Kidney (tissue), 14 donors: Measurements from ENCODE around the gene ERAP2. TPM values are rescaled to one million over a fixed set of nuclear protein-coding genes. Genes with fewer than 3 reads are reported as not detected.

Experiments used
- DNase-seq, 5 donors: peaks; one replicate each; pipeline ENCODE4 v3.0.0-alpha.2; 2013 to 2020
- FAIRE-seq: peaks from 2 replicates; lab custom pipeline; 2012; peaks lifted over from hg19 to GRCh38; lab: Jason Lieb, UNC
- H3K27ac ChIP-seq, 2 donors: one replicate each; pipeline ENCODE4 v1.7.0; 2013; ENCODE audit warnings: low read depth in 2 of 2, low read length in 2 of 2, inconsistent platforms in 1 of 2
- H3K27me3 ChIP-seq: one replicate; pipeline ENCODE4 v1.7.1; 2013; ENCODE audit warnings: low read length, inconsistent platforms; ENCODE audit not compliant: control insufficient read depth, insufficient read depth
- H3K36me3 ChIP-seq, 3 donors: one replicate each; pipeline versions ENCODE4 v1.7.0 to v1.7.1; 2013; ENCODE audit warnings: low read length in 3 of 3, control low read depth in 1 of 3, inconsistent platforms in 1 of 3; ENCODE audit not compliant: insufficient read depth in 3 of 3, control insufficient read depth in 2 of 3
- H3K4me1 ChIP-seq, 3 donors: one replicate each; pipeline versions ENCODE4 v1.7.0 to v1.7.1; 2013; ENCODE audit warnings: low read length in 3 of 3, inconsistent platforms in 1 of 3, low read depth in 1 of 3; ENCODE audit not compliant: control insufficient read depth in 2 of 3, insufficient read depth in 2 of 3
- H3K4me3 ChIP-seq, 3 donors: one replicate each; pipeline versions ENCODE4 v1.7.0 to v1.8.1; 2013; ENCODE audit warnings: low read length in 3 of 3, control low read depth in 1 of 3, inconsistent platforms in 1 of 3
- H3K9ac ChIP-seq, 3 donors: one replicate each; pipeline versions ENCODE4 v1.7.0 to v1.7.1; 2013; ENCODE audit warnings: low read length in 3 of 3, control low read depth in 1 of 3, inconsistent platforms in 1 of 3
- H3K9me3 ChIP-seq, 3 donors: one replicate each; pipeline versions ENCODE4 v1.7.0 to v1.7.1; 2013; ENCODE audit warnings: low read length in 3 of 3, control low read depth in 1 of 3, inconsistent platforms in 1 of 3; ENCODE audit not compliant: control insufficient read depth in 2 of 3, insufficient read depth in 1 of 3
- CTCF ChIP-seq: IDR thresholded peaks from 3 replicates; pipeline ENCODE4 v1.5.1; 2012; ENCODE audit warnings: mild to moderate bottlenecking, moderate library complexity, borderline replicate concordance; ENCODE audit not compliant: insufficient read depth; ENCODE audit errors: extremely low read depth
- intact Hi-C: fragments of 100-400 bp; cut with DNase I; formaldehyde crosslinking; loops from one replicate; pipeline ENCODE4 v1.11.1; 2022
- polyA plus RNA-seq: library from polyadenylated mRNA; stranded (reverse); fragments of 350-450 nt; fragmentation: Illumina TruSeq; extraction: RNeasy Lipid Tissue Mini Kit (QIAGEN cat#74804); gene quantifications from one replicate; pipeline ENCODE4 v1.2.3, GENCODE V29; 2014; ENCODE audit warnings: low read depth, low replicate concordance; ENCODE audit not compliant: insufficient read depth
- total RNA-seq: library from RNA; stranded (reverse); fragmentation: NEBNext Ultra II Directional; extraction: Animal tissue kit (Norgen Biotek cat#: 25700); gene quantifications from one replicate; pipeline ENCODE4 v1.2.1, GENCODE V29; 2021
- donor health status: control.
- donor health status: control.
- donor health status: control.
- donor health status: control.
- donor health status: control.
- donor health status: DM: yes; HTN: yes; CAD: no.
- donor health status: Normal renal cell carcinoma (clear cell type).

The ERAP2 gene
- total and polyA plus RNA-seq, 2 donors from 2014 or later: 8.2 to 13.8 TPM

- no peak overlapping the region for H3K4me3 ChIP-seq
- DNase-seq: no peak
- intact Hi-C loops: no loop called here
- peaks cover 0 to 5% (median 0%) of the 10 kb centered on the region in 3 donors for H3K4me1 ChIP-seq
- no peaks in the 10 kb centered on the region for H3K27me3 ChIP-seq
- H3K9ac ChIP-seq: no peak overlapping the region
- no peaks in the 10 kb centered on the region for H3K9me3 ChIP-seq
- peaks cover 0 to 3% (median 0%) of the 10 kb centered on the region in 3 donors for H3K36me3 ChIP-seq
- no peak overlapping the region for H3K27ac ChIP-seq
- no peak for FAIRE-seq
- TF ChIP-seq CTCF: no peak
Measured at GRCh38 chr5:96881511-96882115, 5.3 kb downstream of the ERAP2 start.

GRCh38 chr5:96883871-96884270 lies 7.6 kb downstream of the ERAP2 start:
- Histone ChIP-seq H3K9me3 (no peaks in the 10 kb centered on the region), H3K27me3 (no peaks in the 10 kb centered on the region), H3K9ac (no peak overlapping the region), H3K4me3 (no peak overlapping the region), H3K4me1 (peaks cover 0 to 5% (median 0%) of the 10 kb centered on the region in 3 donors), H3K36me3 (peaks cover 0 to 3% (median 0%) of the 10 kb centered on the region in 3 donors), H3K27ac (no peak overlapping the region)
- no peak for FAIRE-seq
- intact Hi-C loops: no loop called here
- TF ChIP-seq CTCF: no peak
- no peak for DNase-seq

GRCh38 chr5:96884995-96885394 lies 8.7 kb downstream of the ERAP2 start:
- H3K27me3 ChIP-seq: no peaks in the 10 kb centered on the region
- H3K27ac ChIP-seq: no peak overlapping the region
- H3K9ac ChIP-seq: no peak overlapping the region
- intact Hi-C loops: no loop called here
- no peak for TF ChIP-seq CTCF
- peaks cover 0 to 5% (median 0%) of the 10 kb centered on the region in 3 donors for H3K4me1 ChIP-seq
- no peak overlapping the region for H3K4me3 ChIP-seq
- H3K9me3 ChIP-seq: no peaks in the 10 kb centered on the region
- H3K36me3 ChIP-seq: peaks cover 0 to 6% (median 0%) of the 10 kb centered on the region in 3 donors
- DNase-seq (no peak), FAIRE-seq (no peak)
